Fibroblast of the aortic adventitia (primary cell): Measurements from ENCODE around the gene NEDD1. TPM values are rescaled to one million over a fixed set of nuclear protein-coding genes. Genes with fewer than 3 reads are reported as not detected.
A peak's percentile ranks its signal among the peaks of the same experiment; 100 is the strongest.

Source experiments
- DNase-seq: peaks from one replicate; pipeline ENCODE4 v3.0.0-alpha.2; 2010; ENCODE audit warnings: low read depth
- H3K4me3 ChIP-seq: 2 replicates; pipeline ENCODE4 v1.5.1; 2011; ENCODE audit warnings: low read depth, mild to moderate bottlenecking, control low read depth, low read length, moderate library complexity
- total RNA-seq: library from RNA; depleted of rRNA; stranded (reverse); fragments of >200 nt; gene quantifications from 2 replicates; pipeline ENCODE4 v1.2.3, GENCODE V29; 2012; ENCODE audit warnings: low replicate concordance
- TF ChIP-seq, protein P1 (sequence below): IDR thresholded peaks from 2 replicates; pipeline ENCODE4 v1.5.1; 2011; ENCODE audit warnings: mild to moderate bottlenecking, low read length, control low read depth, inconsistent platforms; ENCODE audit not compliant: insufficient read depth

Gene NEDD1
- total RNA-seq, 1 donor: 45.4 TPM

GRCh38 chr12:96912261-96912660 lies 5.2 kb downstream of the NEDD1 start:
- H3K4me3 ChIP-seq: no peak overlapping the region
- DNase-seq: no peak
- TF ChIP-seq, protein P1, sequence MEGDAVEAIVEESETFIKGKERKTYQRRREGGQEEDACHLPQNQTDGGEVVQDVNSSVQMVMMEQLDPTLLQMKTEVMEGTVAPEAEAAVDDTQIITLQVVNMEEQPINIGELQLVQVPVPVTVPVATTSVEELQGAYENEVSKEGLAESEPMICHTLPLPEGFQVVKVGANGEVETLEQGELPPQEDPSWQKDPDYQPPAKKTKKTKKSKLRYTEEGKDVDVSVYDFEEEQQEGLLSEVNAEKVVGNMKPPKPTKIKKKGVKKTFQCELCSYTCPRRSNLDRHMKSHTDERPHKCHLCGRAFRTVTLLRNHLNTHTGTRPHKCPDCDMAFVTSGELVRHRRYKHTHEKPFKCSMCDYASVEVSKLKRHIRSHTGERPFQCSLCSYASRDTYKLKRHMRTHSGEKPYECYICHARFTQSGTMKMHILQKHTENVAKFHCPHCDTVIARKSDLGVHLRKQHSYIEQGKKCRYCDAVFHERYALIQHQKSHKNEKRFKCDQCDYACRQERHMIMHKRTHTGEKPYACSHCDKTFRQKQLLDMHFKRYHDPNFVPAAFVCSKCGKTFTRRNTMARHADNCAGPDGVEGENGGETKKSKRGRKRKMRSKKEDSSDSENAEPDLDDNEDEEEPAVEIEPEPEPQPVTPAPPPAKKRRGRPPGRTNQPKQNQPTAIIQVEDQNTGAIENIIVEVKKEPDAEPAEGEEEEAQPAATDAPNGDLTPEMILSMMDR: no peak

DNA sequence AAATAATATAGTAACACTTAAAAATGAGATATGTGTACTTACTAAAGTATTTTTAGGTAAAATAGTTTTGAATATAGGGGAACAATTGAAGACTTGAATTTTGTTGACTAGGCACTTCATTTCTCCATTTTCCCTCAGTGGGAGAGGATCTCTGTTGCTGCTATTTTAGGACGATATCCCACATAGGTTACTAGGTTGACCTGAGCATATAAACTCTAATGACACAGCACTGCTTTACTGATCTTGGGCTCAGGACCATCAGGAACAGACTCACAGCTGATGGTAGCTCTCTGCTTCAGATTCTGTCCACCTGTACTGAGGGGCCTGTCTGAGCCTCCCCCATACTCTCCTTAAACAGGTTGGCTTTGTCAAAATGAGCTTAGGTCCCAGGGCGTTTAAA lies 5.9 kb downstream of the NEDD1 start:
- TF ChIP-seq, protein P1: no peak
- no peak for DNase-seq
- no peak overlapping the region for H3K4me3 ChIP-seq

DNA sequence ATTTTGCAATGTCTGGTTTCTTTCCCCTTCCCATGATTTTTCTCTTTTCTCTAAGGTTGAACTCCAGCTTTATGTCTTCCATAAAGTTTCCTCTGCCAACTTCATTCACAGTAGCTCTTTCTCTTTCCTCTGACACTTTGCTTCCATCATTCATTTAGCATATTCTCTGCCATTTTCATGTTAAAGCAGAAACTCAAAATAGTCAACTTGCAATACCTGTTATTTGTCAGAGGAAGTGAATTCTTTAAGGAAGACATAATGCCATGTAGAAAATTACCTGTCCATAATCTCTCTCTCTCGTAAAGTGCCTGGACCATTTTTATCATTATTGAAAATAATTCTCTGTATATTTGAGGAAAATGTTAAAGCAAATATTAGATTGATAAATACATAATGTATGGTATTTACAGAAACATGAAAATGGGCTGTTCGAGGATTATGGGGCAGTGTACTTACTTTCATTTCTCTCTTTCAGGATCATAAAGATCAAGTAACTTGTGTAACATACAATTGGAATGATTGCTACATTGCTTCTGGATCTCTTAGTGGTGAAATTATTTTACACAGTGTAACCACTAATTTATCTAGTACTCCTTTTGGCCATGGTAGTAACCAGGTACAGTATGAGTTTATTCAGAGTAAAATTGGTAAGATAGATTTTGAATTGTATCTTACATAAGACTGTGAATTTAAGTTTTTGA lies 12.6 kb downstream of the NEDD1 start:
- no peak overlapping the region for H3K4me3 ChIP-seq
- DNase-seq: no peak
- TF ChIP-seq, protein P1: no peak

DNA sequence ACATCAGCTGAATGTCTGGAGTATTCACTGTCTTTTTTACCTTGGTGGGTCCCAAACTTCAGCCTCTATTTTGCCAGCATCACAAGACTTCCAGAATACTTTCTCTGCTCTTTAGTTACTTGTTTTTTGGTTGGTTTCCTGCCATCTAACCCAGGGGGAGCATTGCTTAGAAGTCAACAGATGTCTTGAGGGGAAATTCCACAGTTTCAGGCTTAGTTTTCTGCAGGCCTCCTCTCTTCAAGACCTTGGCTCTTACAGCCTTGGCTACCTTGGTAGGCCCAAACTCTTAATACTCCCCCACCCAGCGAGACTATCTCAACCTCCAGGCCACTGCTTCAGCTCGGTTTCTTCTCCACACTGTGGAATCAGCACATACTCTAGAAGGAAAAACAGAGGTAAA lies 41.7 kb downstream of the NEDD1 start:
- no peak for DNase-seq
- TF ChIP-seq, protein P1: no peak
- no peak overlapping the region for H3K4me3 ChIP-seq

DNA sequence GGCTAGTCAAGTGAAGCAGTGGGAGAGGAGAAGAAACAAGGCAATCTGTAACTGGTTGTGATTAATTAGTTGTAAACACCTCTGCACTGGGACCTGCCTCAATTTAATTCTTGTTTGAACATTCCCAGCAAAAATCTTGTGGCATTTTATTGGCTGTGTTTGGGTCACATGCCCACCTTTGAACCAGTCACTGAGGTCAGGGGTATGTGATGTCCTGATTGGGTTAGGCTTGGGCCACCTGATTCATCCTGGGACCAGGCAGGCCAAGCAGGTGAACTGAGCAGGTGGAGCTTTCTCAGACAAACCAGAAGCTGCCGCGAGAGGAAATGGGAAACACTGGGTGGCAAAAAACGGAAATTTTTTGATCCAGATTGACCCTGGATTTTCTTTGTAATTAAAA lies 72.5 kb downstream of the NEDD1 start:
- DNase-seq: no peak
- TF ChIP-seq, protein P1: no peak
- no peak overlapping the region for H3K4me3 ChIP-seq

DNA sequence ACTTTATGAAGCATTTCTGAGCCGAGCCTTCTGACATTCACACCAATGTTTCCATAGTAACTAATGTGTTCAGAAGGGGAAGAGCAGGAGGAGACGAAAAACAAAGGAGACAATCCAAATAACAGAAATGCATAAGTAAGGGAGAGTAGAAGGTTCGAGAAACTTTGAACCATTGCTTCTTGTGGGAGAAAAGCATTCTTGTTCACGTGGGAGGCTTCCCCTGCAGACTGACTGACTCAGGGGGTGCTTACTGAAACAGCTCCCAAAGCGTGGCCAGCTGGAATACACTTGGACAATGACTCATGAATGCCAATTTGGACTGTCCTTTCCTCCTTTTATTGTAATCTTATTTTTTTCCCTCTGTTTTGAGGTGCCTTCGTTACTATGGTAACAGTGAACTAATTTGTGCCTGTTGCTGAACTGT lies 73.9 kb downstream of the NEDD1 start:
- no peak overlapping the region for H3K4me3 ChIP-seq
- TF ChIP-seq, protein P1: no peak
- peak; percentile 84 for DNase-seq

- no peak for DNase-seq
- TF ChIP-seq, protein P1: no peak
Observed at GRCh38 chr12:96981911-96982310, 74.9 kb downstream of the NEDD1 start.

More at GRCh38 chr12:96981911-96982310, 74.9 kb downstream of the NEDD1 start:
- no peak overlapping the region for H3K4me3 ChIP-seq
